GM18909 (cell line): ENCODE measurements around the gene CYFIP1.

Experiments
- ATAC-seq: cut with Tn5 transposase; IDR thresholded peaks from one replicate; pipeline ENCODE4 v1.9.1; 2021; ENCODE audit warnings: mild to moderate bottlenecking; ENCODE audit not compliant: unreplicated experiment, poor library complexity

Gene CYFIP1

DNA sequence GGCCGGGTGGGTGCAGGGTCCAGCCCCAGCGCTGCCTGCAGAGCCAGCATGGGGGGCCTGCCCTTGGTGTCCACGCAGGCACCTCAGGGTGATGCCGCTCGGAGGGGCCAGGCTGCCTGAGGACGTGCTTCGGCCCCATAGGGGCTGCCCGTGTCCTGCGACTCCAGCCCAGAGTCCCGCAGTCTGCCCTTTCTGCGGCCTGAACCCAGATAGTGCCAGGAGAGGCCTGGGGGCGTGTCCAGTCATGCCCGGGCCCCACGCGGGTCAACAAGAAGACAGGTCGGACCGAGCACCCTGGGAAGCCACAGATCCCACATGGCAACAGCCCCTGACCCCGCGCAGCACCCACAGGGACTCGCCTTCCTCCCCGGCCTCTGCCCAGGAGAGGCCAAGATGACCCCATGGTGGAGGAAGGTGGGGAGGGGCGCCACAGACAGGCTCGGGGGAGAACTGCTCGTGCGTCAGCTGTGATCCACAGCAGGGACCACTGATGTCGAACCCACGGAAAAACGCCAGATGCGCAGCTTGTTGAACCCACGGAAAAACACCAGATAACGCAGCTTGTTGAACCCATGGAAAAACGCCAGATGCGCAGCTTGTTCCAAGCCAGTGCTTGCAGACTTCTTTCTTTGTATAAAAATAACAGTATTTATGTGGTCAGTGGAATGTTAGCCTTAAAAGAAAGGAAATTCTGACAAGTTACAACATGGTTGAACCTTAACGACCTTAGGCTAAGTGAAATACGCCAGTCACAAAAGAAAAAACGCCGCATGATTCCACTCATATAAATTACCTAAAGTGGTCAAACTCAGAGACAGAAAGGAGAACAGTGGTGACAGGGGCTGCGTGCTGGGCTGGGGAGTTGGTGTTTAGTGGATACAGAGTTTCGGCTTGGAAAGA, 28.5 kb downstream of the CYFIP1 start:
- no peak for ATAC-seq

DNA sequence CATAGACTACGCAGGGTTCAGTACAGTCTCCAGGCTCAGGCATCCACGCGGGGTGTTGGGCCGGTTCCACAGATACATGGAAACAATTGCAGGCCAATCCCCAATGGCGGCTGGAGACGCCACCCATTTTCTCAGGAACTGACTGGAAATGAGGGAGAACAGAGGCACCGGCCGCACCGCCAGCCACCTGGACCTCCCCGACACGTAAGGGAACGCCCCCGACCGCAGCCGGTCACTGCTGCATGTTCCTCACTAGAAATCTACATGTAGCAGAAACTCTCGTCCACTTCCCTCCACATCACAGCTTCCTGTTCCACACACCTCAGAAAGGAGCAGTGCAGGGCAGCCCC, 29.2 kb downstream of the CYFIP1 start:
- no peak for ATAC-seq

DNA sequence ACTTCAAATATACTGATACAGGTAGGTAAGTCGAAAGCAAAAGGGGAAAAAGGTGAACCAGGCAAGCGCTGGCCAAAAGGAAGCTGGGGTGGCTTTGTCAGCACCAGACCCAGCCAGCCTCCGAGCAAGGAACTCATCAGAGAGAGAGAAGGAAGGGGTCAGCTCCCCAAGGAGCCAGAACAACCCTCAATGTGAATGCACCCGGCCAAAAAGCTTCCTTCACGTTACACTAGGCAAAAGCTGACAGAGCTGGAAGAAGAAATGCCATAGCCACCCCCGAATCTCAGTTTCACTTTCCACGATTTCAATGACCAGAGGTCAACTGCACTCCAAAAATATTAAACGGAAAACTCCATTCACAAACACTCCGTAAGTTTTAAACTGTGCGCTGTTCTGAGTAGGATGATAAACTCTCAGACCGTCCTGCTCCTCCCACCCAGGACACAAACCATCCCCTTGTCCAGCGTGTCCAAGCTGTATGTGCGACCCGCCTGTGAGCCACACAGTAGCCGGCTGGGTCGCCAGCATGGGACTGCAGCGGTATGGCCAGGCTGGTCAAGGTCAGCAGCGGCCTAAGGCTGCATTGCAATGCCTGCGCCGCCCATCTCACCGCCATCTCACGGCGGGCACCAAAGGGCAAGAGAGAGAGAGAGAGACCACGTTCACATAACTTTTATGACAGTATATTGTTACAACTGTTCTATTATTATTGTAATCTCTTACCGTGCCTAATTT, 29.7 kb downstream of the CYFIP1 start:
- no peak for ATAC-seq

DNA sequence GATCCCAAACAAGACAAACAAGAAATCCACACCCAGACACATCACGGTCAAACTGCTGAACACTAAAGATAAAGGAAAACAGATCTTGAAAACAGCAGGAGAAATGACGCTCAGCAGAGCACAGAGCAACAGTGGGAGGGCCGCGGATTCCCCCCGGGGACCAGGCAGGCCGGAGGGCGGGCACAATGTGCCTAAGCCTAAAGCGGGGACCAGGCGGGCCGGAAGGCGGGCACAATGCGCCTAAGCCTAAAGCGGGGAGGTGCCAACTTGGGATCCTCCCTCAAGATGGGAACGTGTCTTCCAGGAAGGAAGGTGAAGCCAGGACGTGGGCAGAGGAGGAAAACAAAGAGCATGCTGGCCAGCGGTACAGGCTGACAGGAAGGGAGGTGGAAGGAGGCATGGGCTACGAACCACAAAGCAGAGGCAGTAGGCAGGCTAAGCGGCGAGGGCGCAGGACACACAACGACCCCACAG, 31.1 kb downstream of the CYFIP1 start:
- peak; percentile 93 for ATAC-seq

GRCh38 chr15:22948056-22948455, 32.1 kb downstream of the CYFIP1 start:
- no peak for ATAC-seq

- ATAC-seq: no peak
Measured at GRCh38 chr15:22947101-22948000, 32.8 kb downstream of the CYFIP1 start.

DNA sequence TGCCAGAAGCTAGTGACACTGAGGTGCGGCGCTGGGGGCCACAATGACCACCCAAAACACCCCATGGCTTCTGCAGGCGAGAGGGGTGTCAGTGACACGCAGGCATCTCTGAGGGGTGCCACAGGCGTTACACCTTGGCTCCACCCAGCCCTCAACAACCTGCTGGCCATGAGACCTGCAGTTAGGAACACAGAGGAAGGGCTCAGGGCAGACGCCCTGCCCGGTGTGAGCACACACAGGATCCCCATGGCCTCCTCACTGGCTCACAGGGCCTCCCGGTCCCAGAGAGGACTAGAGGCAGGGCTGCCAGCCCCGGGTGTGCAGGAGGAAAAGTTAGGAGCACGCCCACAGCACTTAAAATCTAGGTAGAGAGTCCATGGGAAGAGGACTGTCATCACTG, 35.1 kb downstream of the CYFIP1 start:
- no peak for ATAC-seq

DNA sequence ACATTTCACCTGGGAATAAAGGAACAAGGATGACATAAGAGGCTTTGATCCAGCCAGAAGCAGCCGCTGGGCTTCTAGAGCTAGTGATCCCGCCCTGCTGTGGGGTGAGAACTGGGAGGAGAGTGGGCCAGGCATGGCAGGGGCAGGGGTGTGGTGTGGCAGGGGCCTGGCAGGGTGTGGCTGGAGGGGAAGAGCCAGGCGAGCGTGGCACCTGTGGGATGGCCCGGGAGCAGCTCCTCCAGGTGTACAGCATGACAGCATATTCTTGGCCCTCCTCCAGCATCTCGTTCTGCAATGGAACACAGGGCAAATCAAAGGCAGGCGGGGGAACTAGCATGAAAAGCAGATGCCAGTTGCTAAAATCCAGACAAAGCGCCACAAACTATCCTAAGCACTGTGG, 35.5 kb downstream of the CYFIP1 start:
- ATAC-seq: no peak

DNA sequence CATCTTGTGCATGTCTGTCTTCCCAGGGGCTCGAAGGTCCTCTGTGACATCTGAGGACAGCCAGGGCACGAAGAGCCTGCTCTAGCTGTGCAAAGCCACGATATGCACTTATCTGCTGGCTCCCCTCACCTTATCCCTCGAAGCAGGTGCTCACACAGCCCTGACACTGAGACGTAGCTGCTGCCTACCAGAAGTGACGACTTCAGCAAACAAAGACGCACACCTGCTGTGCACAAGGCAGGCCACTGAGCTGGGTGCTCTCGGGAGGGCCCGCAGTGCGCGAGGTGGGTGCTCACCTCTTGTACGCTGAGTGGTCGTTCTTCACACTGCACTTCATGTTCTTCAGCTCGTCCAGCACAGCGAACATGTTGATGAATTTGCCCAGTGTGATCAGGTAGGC, 37.3 kb downstream of the CYFIP1 start:
- ATAC-seq: no peak

DNA sequence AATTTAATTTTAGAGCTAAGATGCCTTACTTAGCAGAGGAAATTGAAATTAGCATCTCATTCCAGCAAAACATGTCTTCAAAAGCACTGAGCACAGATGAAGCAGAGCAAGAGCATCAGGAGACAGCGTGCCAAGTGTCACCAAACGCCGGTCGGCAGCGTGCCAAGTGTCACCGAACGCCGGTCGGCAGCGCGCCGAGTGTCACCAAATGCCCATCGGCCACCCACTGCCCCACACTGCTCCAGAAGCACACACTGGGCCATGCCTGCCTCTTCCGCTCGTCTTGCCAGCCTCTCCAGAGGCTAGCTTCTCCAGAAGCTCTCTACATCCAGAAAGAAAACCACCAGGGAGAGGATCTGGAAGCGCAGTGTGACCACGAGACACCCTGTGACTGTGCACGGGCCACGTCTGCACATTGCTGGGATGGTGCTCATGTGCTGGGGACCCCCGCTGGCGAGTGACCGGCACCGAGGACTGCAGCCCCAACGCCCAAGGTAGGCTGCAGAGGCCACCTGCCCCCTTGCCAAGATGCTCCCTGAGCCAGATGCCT, 37.8 kb downstream of the CYFIP1 start:
- ATAC-seq: no peak

DNA sequence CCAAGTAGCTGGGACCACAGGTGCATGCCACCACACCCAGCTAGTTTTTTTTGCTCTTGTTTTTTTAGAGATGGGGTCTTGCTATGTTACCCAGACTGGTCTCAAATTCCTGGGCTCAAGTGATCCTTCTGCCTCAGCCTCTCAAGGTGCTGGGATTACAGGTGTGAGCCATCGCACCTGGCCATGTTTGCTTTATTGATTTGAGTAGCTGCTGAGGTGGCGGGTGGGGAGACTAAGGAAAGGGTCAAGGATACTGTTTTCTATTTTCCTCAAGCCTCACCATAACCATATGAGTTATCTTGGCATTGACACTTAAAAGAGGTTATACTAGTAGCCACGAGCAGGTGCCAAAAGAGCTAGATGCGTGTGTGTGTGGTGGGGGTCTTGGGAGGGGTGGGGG, 39.0 kb downstream of the CYFIP1 start:
- ATAC-seq: no peak

DNA sequence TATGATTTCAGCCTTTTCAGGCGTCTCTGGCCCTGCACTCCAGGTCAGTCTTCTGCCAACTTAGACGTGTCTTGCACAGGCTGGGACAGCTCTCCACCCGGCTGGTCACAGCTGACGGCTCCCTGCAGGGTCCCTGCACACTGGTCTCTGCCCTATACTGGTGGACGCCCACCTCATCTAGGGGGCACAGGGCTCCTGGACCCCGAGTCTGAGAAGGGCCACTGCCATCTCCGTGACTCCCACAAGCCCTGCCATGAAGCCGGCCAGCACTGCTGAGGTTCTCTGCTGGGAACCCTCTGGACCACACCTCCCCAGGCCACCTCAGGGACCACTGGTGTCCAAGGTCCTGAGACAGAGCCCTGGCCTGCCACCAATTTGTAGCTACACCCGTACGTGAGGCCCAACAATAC, 40.5 kb downstream of the CYFIP1 start:
- no peak for ATAC-seq

GRCh38 chr15:22939051-22939450, 41.1 kb downstream of the CYFIP1 start:
- no peak for ATAC-seq

- ATAC-seq: peak; percentile 96
Measured at GRCh38 chr15:22936577-22937472, 43.3 kb downstream of the CYFIP1 start.

DNA sequence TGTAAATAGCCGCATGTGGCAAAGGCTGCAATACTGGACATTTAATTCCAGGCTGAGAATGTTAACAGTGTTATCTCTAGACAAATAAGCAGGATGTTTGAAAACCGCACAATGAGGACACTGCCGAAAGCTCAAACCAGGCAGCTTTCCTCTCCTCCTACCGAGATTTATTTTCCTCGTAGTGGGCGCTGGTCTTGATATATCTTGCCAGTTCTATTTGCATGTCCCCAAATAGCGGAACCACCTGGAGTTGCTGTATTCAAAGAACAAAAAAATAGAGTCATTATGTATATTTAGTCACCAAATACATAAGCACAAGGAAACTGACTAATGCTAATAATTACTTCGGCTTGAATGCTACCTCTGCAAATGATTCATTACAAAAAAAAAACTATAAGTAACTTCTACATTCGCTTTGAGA, 46.5 kb downstream of the CYFIP1 start:
- no peak for ATAC-seq

DNA sequence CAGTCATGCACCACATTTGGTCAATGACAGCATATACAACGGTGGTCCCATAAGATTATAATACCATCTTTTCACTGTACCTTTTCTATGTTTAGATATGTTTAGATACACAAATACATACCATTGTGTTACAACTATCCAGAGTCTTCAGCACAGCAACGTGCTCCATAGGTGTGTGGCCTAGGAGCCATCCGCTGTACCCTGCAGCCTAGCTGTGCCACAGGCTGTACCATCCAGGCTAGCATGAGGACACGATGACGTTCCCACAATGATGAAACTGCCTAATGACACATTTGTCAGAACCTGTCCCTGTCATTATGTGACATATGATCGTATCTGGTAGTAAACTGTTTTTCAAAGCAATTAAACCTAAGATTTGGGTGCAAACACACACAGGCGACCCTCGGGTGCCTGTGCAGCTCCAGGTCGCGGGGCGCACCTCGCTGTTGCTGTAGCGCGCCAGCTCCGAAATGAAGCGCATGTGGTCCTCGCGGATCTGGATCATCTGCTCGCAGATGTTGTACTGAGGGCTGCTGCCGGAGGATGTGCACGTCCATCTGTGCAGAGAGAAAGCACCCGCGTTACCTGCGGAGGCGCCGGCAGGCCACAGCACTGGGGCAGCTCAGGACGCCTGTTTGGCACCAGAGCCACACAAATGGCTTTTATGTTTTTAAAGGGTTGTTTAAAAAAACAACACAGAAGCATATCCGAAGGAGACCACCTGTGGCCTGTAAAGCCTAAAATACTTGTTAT, 48.2 kb downstream of the CYFIP1 start:
- no peak for ATAC-seq

- no peak for ATAC-seq
Measured at GRCh38 chr15:22930782-22931484, 49.2 kb downstream of the CYFIP1 start.

DNA sequence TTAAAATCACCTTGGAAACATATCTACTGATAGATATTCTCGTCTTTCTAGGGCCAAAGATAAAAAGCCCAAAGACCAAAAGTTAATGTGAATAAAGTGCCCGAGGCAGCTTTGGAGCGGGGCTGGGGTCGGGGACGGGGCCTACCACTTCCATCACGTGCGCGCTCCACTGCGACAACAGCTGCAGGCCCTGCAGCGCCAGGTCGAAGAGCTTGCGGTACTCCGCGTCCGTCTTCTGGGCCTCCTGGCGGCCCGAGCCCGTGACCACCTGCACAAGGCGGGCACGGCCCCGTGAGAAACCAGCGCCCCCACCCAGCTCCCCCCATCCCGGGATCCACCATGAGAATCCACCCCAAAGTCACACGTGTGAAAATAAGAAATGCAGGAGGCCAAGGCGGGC, 52.4 kb downstream of the CYFIP1 start:
- ATAC-seq: no peak
